ENCODE data around the gene STEAP2. TPM values are rescaled to one million over a fixed set of nuclear protein-coding genes. Genes with fewer than 3 reads are reported as not detected.

The STEAP2 gene
- total RNA-seq (10 to 100 TPM; 22.5 to 32.1 (median 27.6) TPM), polyA plus RNA-seq (1 to 10 TPM; 1.4 to 7.4 (median 2.4) TPM)

DNA sequence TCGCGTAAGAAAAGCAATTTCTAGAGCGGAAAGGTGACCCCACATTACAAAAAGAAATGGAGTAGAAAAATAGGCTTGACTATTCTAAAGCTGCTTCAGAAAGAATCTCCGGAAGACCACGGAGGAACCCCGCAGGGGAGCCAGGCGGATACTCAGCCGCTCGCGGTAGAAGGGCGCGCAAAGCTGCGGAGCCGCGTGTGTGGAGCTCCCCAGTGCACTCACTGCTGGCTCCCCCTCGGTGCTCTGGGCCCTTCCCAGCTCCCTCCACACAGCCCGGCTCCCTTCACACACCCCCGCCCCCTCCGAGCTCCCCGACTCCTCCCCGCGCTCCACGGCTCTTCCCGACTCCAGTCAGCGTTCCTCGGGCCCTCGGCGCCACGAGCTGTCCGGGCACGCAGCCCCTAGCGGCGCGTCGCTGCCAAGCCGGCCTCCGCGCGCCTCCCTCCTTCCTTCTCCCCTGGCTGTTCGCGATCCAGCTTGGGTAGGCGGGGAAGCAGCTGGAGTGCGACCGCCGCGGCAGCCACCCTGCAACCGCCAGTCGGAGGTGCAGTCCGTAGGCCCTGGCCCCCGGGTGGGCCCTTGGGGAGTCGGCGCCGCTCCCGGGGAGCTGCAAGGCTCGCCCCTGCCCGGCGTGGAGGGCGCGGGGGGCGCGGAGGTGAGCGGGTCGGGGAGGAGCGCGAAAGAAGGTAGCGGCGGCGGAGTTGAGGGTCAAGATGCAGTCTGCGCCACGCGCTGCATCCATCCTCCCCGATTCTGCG lies at the start of gene STEAP2:
Gene STEAP2, plus strand, starts transcription at position 350 of the 758 bp plus-strand sequence. CDS start 13,343 bp downstream, outside the sequence.
- intact Hi-C loops (cut with DNase I), result loop anchor here (2.0 to 5.0 kb wide), 3 partner anchors 33 to 136 kb away; partner anchors contain the start of genes CFAP69, GTPBP10 and STEAP1
- H3K4me3 ChIP-seq, result peak within 1 kb of the TSS; percentile 70 to 76 (median 73)
- no peaks in the 10 kb centered on the region for H3K36me3 ChIP-seq
- no peaks in the 10 kb centered on the region for H3K9me3 ChIP-seq
- peak; percentile 55 to 78 (median 76) for TF ChIP-seq POLR2AphosphoS5 (IDR thresholded peaks at IDR 0.05)
- TF ChIP-seq, protein P1, sequence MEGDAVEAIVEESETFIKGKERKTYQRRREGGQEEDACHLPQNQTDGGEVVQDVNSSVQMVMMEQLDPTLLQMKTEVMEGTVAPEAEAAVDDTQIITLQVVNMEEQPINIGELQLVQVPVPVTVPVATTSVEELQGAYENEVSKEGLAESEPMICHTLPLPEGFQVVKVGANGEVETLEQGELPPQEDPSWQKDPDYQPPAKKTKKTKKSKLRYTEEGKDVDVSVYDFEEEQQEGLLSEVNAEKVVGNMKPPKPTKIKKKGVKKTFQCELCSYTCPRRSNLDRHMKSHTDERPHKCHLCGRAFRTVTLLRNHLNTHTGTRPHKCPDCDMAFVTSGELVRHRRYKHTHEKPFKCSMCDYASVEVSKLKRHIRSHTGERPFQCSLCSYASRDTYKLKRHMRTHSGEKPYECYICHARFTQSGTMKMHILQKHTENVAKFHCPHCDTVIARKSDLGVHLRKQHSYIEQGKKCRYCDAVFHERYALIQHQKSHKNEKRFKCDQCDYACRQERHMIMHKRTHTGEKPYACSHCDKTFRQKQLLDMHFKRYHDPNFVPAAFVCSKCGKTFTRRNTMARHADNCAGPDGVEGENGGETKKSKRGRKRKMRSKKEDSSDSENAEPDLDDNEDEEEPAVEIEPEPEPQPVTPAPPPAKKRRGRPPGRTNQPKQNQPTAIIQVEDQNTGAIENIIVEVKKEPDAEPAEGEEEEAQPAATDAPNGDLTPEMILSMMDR (IDR thresholded peaks at IDR 0.05), result peak; percentile 67 to 77 (median 72)
- TF ChIP-seq EP300 (IDR thresholded peaks at IDR 0.05), result no peak
- peak; percentile 15 to 69 for TF ChIP-seq POLR2A (IDR thresholded peaks at IDR 0.05)
- WGBS, 2 donors, result 1 to 2% methylated on average over 73 of the region's 73 CpGs
- DNase-seq, result peak; percentile 98
- no peaks in the 10 kb centered on the region for H3K27me3 ChIP-seq
- H3K4me1 ChIP-seq, result peaks cover 0 to 16% (median 7%) of the 10 kb centered on the region in 4 donors
- peak within 1 kb of the TSS; percentile 80 to 89 (median 88) for H3K27ac ChIP-seq

DNA sequence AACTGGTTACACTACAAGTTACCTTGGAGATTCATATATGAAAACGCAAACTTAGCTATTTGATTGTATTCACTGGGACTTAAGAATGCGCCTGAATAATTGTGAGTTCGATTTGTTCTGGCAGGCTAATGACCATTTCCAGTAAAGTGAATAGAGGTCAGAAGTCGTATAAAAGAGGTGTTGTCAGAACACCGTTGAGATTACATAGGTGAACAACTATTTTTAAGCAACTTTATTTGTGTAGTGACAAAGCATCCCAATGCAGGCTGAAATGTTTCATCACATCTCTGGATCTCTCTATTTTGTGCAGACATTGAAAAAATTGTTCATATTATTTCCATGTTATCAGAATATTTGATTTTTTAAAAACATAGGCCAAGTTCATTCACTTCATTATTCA lies 48.0 kb upstream of the STEAP2 start:
- intact Hi-C loops (cut with DNase I), result no loop called here
- H3K4me1 ChIP-seq, result no peaks in the 10 kb centered on the region
- H3K36me3 ChIP-seq, result no peaks in the 10 kb centered on the region
- no peaks in the 10 kb centered on the region for H3K9me3 ChIP-seq
- whole genome bisulfite sequencing, 2 donors, result 88 to 90% methylated on average over 5 of the region's 5 CpGs
- no peaks in the 10 kb centered on the region for H3K27me3 ChIP-seq
- no peak overlapping the region for H3K4me3 ChIP-seq
- no peak for DNase-seq
- H3K27ac ChIP-seq, result no peak overlapping the region
- TF ChIP-seq, protein P1 (IDR thresholded peaks at IDR 0.05), result no peak
- no peak for TF ChIP-seq POLR2AphosphoS5 (IDR thresholded peaks at IDR 0.05)
- no peak for TF ChIP-seq EP300 (IDR thresholded peaks at IDR 0.05)
- TF ChIP-seq POLR2A (IDR thresholded peaks at IDR 0.05), result no peak

DNA sequence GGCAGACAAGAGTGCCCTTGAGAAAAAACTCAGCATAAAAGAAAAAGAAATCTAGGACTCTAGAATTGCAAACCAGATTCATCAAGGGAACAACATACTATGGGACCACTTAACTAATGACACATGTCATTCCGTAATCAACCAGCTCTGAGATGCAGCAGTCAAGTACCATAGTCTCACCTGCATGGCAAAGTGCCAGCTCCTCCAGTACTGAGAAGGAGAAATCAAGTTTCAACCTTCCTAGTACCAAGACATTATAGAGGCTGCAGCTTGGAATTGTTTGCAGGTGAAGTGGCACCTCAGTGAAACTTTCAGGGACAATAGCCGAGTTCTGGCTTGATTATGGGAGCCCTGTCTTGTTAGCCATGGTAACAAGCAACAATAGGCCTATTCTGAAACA lies 45.8 kb upstream of the STEAP2 start:
- Histone ChIP-seq H3K36me3 (no peaks in the 10 kb centered on the region), H3K4me3 (no peak overlapping the region), H3K4me1 (no peaks in the 10 kb centered on the region), H3K9me3 (no peaks in the 10 kb centered on the region), H3K27me3 (no peaks in the 10 kb centered on the region), H3K27ac (no peak overlapping the region)
- 13 to 68% methylated on average over 2 of the region's 2 CpGs for WGBS, 2 donors
- no peak for DNase-seq
- TF ChIP-seq EP300 (IDR thresholded peaks at IDR 0.05) (no peak), POLR2AphosphoS5 (IDR thresholded peaks at IDR 0.05) (no peak), POLR2A (IDR thresholded peaks at IDR 0.05) (no peak)
- TF ChIP-seq, protein P1 (IDR thresholded peaks at IDR 0.05), result no peak
- intact Hi-C loops (cut with DNase I), result no loop called here

DNA sequence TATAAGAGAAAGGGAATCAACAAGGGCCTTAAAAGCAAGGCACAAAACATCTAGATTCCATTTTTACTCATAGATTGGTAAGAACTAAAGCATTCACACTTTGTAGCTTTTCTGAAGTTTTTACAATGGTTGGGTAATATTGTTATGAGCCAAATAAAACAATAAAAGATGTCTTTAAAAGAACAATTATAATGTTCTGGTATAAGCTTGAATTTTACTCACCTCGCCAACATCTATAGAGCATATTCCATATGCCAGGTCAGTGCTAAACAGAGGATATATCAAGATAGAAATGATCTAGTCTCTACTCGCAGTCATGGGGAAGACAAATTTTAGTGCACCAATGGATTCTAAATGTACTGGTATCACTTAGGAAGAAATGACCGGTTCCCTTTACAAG lies 45.4 kb upstream of the STEAP2 start:
- intact Hi-C loops (cut with DNase I), result no loop called here
- no peak overlapping the region for H3K27ac ChIP-seq
- no peak for DNase-seq
- H3K27me3 ChIP-seq, result no peaks in the 10 kb centered on the region
- 21 to 61% methylated on average over 3 of the region's 3 CpGs for WGBS, 2 donors
- TF ChIP-seq POLR2A (IDR thresholded peaks at IDR 0.05) (no peak), POLR2AphosphoS5 (IDR thresholded peaks at IDR 0.05) (no peak), EP300 (IDR thresholded peaks at IDR 0.05) (no peak)
- TF ChIP-seq, protein P1 (IDR thresholded peaks at IDR 0.05), result no peak
- no peaks in the 10 kb centered on the region for H3K9me3 ChIP-seq
- no peaks in the 10 kb centered on the region for H3K36me3 ChIP-seq
- no peak overlapping the region for H3K4me3 ChIP-seq
- H3K4me1 ChIP-seq, result no peaks in the 10 kb centered on the region

Measured in sigmoid colon (tissue), 7 donors.